ENCODE measurements around the gene MYLK4.
A peak's percentile ranks its signal among the peaks of the same experiment; 100 is the strongest.

MYLK4 gene

DNA sequence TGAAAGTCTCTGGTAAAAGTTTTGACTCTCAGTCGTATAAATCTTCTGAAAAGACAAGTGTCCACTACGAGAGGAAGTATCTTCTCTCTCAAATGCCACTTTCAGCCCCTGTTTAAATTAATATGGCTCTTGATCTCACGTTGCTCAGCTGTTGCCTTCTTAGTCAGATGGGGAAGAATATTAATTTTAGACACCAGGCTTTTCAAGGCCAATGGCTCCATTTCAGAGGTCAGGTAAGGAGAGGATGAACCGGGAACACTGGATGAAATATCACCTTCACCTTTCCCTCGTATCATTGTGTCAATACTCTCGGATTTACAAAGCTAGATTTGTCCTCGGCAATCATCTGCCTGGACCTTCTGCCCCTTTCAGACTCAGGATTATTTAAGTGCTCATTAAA lies at the start of gene MYLK4:
Gene MYLK4, minus strand, starts transcription at position 91 of the 400 bp plus-strand sequence. CDS start 1,628 bp downstream, outside the sequence.
- no peak for DNase-seq

DNA sequence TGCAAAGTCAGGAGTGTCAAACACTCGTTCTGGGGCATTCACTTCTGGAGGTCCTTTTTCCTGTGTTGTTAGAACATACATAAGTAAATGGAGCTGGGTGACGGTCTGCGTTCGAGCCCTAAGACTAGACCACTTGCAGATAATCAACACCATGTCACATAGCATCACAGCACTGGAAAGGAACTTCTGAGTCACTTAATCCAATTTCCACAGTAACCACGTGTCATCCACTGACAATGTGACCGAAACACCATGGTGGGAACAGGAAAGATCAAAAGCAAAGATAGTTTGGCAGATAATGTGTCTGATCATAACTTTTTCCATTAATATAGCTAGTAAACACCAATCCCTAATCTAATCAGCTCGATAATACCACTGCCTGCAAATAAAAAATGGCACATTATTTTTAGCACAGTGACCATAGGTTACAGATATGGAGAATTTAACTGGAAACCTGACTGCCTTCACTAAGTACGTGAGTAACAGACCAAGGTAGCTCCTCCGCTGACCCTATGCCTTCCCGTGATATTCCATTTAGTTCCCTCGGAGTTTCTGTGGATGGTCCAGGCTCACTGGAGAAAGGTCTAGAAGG lies 49.3 kb upstream of the MYLK4 start:
- no peak for DNase-seq

DNA sequence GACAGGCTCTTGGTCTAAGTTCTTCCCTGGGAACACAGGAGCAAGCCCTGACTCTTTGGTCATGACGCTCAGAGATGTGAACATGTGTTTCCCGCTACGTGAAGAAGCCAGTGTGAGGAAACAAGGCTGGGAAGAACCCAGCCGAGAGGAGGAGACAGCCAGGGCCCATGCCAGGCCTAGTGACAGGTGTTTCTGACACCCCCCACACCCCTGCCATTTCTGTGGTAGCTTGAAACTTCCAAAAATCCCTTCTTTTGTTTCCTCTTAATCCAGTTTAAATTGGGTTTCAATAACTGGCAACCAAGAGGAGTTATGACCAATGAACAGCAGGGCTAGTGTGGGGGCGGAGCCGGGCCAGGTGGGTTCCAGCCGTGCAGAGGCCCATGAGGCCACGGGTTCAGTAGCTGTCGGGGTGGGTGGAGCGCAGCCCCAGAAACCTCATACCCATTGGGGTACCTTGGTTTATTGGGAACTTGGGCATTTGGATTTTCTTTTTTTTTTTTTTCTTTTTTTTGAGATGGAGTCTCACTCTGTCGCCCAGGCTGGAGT lies 47.9 kb upstream of the MYLK4 start:
- no peak for DNase-seq

DNA sequence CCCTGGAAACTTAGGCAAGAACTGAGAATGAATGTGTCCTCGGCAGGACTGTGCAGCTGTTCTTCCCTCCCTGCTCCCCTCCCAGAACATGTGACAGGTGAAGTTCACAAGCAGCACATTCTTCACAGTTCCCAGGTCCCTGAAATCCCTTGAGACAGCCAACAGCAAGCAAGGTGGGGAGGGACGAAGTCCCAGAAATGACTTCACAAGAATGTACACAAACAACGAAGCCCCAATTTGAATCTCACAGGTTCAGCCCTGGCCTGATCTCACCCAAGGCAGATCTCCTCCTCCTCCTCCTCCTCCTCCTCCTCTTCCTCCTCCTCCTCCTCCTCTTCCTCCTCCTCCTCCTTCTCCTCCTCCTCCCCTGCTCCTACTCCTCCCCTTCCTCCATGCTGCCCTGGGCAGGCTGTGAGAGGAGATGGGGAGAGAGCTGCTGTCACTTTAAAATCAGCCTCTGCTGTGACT lies 46.9 kb upstream of the MYLK4 start:
- DNase-seq = no peak

DNA sequence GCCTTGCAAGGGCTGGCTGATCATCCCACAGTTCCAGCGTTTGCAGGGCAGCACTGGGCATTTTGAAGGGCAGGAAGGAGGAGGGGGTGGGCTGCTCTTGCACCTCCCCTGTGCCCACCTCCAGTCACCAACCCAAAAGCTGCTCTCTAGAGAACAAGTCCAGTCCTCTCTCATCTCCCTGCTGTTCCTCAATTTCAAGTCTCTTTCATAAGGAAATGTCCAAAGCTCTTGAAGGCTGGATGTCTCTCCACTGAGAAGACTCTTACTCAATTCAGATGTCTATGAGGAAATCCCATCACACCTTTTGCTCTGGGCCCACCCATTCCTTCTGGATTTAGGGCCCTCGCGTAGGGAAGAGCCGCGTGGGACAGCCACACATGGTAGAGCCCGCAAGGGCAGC lies 46.1 kb upstream of the MYLK4 start:
- no peak for DNase-seq

DNA sequence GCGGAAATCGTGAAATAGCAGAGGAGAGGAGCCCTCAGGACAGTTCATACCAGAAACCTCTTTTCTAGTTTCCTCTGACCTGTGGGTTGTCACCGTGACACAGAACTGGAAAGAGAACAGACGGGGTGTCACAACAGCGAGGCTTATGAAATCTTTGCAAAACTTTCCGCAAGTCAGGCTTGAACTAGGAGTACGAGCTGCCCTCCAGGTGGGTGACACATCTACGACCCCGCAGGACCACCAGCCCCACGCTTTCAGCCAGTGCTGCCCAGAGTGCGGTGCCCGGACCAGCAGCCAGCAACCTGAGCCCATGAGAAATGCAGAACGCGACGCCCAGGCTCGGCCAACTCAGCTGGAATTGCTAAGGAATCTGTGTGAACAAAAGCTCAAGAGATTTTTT lies 45.2 kb upstream of the MYLK4 start:
- no peak for DNase-seq

DNA sequence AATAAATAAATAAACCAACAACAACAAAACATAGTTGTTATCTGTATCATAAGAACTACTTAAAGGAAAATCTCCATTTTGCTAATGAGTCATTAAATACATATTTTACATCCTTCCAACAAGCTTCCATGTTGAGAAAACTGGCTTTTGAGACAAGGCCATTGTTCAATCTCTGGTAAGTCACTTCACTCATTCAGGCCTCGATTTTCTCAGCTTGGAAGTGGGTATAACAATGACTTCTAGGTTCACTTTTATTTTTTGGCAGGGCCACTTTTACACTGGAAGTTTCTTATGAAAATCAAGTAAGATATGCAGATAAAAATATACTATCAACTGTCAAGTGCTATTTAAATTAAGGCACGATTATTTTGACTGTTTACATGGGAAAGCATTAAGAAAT lies 44.4 kb upstream of the MYLK4 start:
- DNase-seq = no peak

DNA sequence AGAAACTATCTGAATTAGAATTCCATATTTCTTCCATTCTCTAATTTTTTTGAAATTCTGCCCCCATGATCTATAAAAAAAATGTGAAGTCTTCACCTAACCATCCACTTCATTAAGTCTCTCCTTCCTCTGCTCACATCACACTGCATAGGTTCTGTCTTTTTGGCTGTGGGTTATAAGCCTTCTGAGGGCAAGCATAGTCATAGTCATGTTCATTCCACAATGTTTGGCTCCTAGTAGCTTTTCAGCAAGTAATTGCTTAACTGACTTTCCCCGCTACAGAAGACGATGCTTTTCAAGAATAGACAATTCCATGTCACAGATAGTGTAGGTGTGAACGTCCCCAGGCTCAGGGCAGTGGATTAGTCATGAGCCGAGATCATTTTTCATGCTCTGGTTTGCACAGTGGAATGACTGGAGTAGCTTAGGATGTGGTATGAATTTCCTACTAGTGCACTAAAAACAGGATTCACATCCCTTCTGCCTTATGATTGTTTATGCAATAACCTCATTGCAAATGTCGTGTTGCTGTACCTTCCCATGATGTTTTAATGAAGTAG lies 43.5 kb upstream of the MYLK4 start:
- no peak for DNase-seq

DNA sequence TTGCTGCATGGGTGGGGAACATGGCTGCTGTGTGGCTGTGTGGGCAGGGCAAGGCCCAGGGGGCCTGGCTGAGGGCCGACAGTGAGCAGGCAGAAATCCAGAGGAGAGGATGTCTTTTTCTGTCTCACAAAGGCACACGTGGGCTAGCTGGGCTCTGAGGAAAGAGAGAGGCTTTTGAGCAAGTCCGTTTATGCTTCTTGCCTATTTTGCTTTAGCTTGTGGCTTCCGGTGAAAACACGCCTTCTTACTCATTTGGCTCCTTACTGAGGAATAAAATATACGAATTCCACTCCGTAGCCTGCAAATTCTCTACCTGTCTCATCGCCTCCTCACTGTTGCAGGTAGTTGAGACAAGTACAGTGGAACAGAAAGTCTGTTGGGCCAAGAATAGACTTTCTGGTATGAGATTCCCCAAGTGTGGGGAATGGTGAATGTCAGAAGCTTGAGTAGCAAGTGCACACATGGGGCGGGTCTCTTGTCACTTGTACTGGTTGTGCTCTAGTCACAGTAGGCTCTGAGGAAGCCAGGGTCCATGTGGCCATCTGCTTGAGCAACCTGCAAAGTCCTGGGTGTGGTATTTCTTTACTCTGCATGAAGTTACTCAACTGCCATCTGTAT lies 42.9 kb upstream of the MYLK4 start:
- peak; percentile 53 for DNase-seq

DNA sequence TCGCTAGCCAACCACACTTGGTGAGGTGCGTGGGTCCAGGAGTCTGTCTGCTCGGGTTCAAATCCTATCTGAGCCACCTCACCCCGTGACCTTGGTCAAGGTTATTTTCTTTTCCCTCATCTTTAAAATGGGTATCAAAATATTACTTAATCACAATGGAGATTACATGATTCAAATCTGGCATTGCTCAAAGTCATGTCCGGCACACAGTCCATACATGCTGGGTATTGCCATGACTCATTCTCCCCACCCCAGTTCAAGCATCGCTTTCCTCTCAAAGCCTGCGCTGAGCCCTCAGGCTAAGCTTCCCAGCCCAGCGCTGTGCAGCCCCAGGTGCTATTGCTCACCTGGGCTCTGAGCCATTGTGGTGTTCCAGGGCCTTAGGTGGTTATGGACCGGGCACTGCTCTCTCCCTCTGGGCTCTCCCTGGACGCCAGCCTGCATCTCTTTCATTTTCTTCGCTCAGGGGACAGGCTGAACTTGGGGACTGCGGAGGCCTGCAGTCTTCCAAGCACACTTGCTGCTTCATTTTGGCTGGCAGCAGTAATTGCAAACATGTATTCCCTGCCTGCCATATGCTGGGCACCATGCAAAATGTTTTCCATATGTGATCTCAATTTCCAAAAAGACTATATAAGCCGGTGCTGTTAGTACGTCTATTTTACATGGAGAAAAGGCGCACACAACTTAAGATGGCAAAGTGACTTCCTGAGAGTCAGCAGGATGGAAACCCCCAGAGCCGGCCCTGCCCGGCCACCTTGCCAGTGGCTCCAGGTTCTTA lies 41.8 kb upstream of the MYLK4 start:
- DNase-seq = no peak

DNA sequence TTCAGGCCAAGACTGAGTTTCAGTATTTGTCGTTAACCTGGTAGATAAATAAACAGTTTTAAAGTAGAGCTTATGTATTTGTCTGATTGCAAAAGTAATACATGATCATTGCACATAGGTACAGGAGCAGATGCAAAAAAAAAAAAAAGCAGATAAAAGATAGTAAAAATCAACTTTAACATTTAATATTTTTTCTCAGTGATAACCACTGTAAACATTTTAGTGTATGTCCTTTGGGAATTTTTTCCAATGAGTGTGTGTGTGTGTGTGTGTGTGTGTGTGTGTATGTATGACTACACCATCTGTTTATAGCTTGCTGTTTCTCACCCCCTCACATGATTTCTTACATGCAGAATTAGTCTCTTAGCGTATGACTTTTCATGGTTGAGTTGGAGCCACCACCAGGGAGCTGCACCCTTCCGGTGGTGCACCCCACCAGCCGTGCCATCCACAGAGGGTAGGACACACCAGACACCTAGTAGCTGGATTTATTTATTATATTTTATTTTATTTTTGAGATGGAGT lies 40.8 kb upstream of the MYLK4 start:
- no peak for DNase-seq

DNA sequence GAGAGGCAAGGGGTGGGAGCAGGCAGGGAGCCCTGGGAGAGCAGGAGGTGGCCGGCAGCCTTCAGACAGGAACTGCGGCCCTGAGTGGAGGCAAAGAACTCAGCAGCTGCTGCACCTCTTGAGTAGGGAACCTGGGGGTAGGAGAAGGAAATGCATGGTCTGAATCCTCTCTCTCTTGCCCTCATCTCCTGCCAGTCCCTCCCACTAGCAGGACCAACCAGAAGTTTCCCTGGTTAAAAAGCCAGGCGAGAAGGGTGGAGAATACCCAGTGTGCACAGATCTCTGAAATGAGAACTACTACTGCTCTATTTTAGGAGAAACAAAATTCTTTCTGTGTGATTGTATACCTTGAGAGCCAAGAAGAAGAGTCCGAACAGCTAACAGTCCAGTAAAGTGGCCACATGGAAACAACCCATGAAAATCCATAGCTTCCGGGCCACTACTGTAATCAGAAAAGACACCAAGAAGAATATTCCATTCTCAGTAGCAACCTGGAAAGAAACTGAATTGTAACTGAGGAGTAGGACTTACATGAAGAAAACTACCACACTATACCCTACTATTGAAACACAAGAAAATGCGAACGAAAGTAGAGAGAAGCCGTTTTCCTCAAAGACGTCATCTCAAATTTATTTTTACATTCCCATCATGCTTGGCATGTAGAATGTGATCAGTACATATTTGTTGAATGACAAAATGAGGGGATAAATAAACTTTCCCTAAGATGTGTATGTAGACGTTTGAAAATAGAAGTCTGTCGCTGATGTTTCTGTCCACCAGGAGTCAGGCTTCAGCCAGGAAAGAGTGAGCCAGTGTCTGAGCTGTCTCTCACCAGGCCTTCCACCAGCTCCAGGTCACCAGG lies 40.1 kb upstream of the MYLK4 start:
- DNase-seq = peak; percentile 76

DNA sequence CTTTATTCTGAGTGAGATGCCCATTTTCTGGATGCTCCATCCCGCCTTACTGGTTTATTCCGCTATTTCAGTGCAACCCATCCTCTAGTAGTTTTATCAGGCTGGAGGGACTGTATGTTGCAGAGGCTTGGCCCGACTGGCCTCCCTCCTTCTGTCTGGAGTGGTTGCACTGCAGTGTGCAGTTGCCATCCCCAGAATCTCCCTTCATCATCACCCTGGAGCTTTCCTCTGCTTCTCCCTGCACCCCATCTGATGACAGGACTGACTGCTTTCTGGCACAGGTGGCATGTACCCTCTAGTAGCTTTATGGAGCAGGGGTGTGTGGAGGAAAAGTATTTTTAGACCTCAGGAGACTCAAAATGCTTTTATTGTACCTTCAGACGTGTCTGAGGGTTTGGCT lies 35.5 kb upstream of the MYLK4 start:
- no peak for DNase-seq

DNA sequence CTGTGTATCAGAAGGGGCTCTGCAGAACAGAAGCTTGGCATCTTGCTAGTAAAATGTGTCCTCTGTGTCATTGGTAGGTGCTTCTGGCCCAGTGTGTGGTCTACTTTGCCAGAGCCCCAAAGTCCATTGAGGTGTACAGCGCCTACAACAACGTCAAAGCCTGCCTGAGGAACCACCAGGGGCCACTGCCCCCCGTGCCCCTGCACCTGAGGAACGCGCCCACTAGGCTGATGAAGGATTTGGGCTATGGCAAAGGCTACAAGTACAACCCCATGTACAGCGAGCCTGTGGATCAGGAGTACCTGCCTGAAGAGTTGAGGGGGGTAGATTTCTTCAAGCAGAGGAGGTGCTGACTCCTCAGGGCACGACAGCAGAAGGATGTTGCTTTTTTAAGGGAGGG lies 34.2 kb upstream of the MYLK4 start:
- DNase-seq = no peak

DNA sequence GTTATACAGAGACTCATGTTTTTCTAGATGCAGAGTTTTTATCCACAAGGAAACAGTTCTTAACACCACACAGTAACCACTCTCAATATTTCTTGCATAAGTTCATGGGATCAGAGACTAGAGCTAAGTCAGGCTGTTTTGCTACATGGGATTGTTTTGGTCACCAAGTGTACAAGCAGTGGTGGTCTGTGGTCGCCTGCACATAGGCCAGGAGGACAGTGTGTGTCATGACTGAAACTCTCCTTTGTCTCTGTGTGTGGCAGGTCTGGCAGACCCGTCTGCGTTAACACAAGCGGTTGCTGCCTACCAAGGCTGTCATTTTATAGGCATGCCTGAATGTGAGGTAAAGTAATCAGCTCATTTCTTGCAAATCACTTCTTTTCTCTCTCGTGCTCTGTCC lies 33.3 kb upstream of the MYLK4 start:
- DNase-seq = no peak

DNA sequence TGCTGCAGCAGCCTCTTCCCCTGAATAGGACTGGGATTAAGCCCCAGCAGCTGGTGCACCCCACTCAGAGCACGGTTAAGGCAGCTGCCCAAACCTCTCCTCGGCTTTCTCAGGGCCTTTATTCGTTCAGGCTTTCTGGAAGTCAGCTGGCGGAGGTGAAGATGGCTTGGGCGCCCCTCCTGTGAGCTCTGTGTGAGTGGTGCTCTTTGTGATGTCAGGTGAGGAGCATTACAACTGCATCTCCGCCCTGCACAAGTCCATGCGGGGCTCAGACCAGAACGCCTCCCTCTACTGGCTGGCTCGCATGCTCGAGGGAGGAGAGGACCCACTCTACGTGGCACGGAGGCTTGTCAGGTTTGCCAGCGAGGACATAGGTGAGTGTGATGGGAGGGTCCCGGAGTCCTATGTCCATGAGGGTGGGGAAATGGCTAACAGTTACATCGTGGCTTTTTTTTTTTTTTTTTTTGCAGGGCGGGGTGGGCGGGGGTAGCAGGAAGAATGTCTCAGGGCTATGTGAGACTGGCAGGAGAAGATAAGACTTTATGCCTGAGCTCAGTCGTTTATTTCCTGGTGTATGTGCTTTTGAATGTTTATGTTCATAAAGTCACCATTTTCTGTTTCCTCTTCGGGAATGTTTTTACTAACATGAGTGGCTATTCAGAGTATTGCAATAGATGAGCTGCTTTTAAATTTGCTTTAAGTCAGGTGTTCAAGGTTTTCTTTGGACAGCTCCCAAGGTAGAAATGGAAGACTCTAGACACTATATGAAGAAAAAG lies 32.7 kb upstream of the MYLK4 start:
- no peak for DNase-seq

DNA sequence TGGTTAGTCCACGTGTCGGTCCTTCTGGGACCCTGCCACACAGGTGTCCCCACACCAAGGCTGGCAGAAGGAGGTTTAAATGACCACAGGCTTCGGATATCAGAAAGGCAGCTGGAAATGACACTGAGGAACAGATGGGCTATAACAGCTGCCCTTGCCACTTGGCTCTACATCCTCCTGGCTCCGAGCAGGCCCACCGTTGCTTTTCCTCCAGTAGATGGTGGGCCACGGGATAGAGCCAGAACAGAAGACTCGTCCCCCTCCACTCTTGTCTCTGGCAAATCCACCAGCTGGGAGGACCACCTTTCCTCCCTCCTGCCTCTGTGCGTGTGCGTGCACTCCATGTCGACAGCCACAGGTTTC lies 32.1 kb upstream of the MYLK4 start:
- no peak for DNase-seq

DNA sequence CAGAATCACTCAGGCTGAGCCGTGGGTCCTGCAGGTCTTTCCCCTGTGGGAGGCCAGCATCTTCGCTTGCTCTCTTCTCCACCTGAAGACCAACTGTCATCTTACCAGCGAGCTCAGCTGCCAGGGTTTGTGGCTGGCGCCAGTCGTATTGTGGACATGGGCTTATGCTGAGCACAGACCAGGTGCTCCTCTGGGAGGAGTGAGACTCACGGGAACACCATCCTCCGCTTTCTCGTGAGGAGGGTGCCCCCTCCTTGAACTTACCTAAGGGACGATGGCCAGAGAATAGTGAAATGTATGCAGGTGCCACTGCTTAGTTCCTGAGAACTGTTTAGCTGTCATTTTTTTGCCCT lies 31.6 kb upstream of the MYLK4 start:
- DNase-seq = no peak

DNA sequence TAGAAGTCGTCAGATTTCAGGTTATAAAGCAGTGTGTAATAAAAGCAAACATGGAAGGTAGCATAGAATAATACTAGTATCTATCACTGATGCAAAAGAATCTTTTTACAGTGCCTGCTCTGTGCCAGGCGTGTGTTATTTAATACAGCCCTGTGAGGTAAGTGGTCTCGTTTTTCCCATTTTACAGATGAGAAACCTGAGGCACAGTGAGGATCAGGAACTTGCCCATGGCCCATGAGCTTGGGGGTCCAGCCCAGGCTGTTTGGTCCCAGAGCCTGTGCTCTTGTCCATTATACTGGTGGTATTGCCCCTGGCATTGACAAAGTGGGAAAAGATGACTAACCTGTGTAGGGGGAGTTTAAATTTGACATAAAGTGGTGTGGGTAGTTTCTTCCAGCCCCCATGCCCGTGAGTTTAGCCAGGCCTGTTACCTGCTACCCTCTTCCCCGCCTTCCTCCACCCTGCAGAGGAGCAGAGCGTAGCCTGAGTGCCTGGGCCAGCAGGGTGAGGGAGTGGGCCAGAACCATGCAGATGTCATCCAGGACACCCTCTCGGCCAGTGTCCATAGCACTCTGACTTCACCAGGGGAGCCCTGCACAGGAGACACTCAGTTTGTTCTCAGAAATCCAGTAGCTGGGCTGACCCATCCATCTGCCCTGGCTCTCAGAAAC lies 31.1 kb upstream of the MYLK4 start:
- no peak for DNase-seq

DNA sequence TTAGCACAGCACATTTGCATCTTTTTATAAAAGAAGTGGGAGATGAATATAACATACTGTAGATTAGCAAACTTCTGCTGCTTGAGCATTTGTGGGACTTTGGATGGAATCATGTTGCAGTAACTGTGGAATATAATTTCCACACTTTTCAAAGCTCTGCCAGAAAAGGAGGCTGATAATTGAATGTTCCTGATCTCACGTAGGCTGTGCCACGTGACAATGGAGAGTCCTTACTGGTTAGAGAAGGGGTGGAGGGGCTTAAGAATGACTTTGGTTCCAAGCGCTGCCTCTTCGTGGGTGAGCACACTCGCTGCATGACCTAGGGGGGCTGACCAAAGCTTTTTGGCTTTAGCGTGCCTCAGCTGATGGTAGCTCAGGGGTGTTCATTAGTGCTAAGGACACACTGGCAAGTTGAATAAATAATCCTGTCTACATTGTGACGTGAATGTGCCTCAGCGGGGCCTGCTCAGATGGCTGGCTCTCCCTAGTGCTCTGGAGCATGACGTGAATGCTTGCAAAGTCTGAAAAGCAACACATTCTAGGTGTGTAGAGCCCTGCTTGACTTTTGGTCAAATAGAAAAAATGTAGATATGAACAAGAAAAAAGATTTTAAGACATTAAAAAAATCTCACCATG lies 29.5 kb upstream of the MYLK4 start:
- no peak for DNase-seq

DNA sequence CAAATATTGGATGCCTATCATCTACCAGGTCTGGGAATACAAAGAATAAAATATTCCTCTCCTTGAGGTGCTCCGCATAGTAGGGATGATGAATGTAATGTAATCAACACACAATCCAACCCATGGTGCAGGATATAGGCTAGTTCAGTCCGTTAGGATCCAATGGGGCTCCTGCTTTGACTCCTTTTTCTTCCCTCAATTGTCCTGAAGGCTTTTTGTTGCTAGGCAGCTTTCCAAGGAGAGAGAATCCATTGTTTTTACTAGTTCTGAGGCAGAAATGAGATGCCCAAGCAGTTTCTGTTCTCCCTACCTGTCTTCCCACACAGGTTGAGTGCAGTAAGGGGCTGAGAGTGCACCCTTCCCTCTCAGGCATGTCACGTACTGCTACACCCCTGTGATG lies 26.5 kb upstream of the MYLK4 start:
- no peak for DNase-seq
